ENCODE data around the gene UNC45A. TPM values are rescaled to one million over a fixed set of nuclear protein-coding genes. Genes with fewer than 3 reads are reported as not detected.

Gene UNC45A
- total RNA-seq, 1 experiment from 2014 or later, result 84.4 TPM

DNA sequence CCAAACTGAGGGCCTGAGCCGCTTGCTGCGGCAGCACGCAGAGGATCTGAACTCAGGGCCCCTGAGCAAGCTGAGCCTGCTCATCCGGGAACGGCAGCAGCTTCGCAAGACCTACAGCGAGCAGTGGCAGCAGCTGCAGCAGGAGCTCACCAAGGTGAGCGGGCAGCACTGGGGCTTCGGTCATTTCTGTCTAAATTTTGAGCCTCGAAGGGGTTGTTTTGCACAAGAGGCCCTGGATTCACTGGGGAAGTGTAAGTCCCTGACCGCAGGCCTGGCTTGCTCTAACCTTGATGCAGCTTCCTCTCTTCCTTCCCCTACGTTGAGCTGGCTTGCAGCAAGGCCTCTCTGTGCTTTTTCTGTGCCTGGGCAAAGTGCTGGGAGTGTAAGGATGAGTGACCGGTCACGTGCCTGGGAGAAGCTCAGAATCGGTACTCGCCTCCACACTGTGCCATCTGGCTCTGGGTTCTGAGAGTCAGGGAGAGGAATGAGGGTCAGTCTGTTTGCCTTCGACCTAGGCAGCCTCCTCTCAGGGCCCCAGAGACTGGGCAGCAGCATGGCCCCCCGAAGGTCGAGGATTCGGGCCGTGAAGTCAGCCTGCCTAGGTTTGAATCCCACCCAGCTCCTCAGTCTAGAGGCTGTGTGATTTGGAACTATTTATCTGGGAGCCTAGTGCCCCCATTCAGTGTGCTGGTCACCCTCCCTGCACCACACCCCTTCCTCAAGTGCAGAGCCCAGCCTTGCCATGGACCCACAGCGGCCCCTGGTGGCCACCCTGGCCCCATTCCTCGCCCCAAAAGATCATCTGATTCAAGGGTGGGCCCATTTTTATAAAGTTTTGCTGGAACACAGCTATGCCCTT, 49.4 kb upstream of the UNC45A start:
- Histone ChIP-seq H3K27ac (ENCODE audit: low read length) (no peak overlapping the region), H3K9me3 (ENCODE audit: control insufficient read depth, insufficient read depth, low read depth, low read length) (no peaks in the 10 kb centered on the region), H3K4me3 (ENCODE audit: low read depth in 2 of 2, low read length in 2 of 2) (no peak overlapping the region), H3K36me3 (ENCODE audit: control insufficient read depth, insufficient read depth, low read length) (no peaks in the 10 kb centered on the region), H3K27me3 (ENCODE audit: control insufficient read depth, insufficient read depth, low read length) (no peaks in the 10 kb centered on the region), H3K4me1 (ENCODE audit: control insufficient read depth, insufficient read depth, low read length) (no peaks in the 10 kb centered on the region)
- intact Hi-C loops (cut with micrococcal nuclease; ENCODE audit: unreplicated experiment) (loop anchor here (1.0 kb wide), 1 partner anchor 237 kb away; no protein-coding TSS in a partner anchor), in situ Hi-C loops (cut with HindIII; ENCODE audit: low pct_unique_long_range_greater_than_20kb, low sequenced_read_pairs) (no loop called here)
- CTCF ChIA-PET, result interaction anchor here (0.5 to 1.6 kb wide), 7 partner anchors 10 to 387 kb away, joined by 3 to 10 read pairs (median 3); no protein-coding TSS in a partner anchor
- TF ChIP-seq, protein P1, sequence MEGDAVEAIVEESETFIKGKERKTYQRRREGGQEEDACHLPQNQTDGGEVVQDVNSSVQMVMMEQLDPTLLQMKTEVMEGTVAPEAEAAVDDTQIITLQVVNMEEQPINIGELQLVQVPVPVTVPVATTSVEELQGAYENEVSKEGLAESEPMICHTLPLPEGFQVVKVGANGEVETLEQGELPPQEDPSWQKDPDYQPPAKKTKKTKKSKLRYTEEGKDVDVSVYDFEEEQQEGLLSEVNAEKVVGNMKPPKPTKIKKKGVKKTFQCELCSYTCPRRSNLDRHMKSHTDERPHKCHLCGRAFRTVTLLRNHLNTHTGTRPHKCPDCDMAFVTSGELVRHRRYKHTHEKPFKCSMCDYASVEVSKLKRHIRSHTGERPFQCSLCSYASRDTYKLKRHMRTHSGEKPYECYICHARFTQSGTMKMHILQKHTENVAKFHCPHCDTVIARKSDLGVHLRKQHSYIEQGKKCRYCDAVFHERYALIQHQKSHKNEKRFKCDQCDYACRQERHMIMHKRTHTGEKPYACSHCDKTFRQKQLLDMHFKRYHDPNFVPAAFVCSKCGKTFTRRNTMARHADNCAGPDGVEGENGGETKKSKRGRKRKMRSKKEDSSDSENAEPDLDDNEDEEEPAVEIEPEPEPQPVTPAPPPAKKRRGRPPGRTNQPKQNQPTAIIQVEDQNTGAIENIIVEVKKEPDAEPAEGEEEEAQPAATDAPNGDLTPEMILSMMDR (IDR thresholded peaks at IDR 0.05), result peak; percentile 99
- TF ChIP-seq, protein P2, sequence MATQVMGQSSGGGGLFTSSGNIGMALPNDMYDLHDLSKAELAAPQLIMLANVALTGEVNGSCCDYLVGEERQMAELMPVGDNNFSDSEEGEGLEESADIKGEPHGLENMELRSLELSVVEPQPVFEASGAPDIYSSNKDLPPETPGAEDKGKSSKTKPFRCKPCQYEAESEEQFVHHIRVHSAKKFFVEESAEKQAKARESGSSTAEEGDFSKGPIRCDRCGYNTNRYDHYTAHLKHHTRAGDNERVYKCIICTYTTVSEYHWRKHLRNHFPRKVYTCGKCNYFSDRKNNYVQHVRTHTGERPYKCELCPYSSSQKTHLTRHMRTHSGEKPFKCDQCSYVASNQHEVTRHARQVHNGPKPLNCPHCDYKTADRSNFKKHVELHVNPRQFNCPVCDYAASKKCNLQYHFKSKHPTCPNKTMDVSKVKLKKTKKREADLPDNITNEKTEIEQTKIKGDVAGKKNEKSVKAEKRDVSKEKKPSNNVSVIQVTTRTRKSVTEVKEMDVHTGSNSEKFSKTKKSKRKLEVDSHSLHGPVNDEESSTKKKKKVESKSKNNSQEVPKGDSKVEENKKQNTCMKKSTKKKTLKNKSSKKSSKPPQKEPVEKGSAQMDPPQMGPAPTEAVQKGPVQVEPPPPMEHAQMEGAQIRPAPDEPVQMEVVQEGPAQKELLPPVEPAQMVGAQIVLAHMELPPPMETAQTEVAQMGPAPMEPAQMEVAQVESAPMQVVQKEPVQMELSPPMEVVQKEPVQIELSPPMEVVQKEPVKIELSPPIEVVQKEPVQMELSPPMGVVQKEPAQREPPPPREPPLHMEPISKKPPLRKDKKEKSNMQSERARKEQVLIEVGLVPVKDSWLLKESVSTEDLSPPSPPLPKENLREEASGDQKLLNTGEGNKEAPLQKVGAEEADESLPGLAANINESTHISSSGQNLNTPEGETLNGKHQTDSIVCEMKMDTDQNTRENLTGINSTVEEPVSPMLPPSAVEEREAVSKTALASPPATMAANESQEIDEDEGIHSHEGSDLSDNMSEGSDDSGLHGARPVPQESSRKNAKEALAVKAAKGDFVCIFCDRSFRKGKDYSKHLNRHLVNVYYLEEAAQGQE (IDR thresholded peaks at IDR 0.05; ENCODE audit: insufficient read depth in 1 of 2, low read depth in 2 of 2, low read length in 1 of 2), result no peak
- BruUV-seq (replicated peaks), result no TSS peak
- DNase-seq (ENCODE audit: low read depth, low spot score), result no peak
- POLR2A ChIA-PET, result no interaction called here
- ATAC-seq, result peak; percentile 73

DNA sequence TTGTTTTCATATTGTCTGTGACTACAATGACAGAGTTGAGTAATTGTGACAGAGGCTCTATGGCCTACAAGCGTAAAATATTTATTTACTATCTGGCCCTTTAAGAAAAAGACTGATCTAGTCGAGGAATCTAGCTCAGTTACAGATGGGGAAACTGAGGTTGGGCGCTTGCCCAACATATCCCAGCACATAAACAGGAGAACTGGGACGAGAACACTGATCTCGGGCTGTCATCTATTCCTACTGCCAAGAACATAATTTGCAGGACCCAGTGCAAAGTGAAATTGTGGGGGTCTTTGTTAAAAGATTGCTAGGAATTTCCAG, 48.8 kb upstream of the UNC45A start:
- TF ChIP-seq, protein P1 (IDR thresholded peaks at IDR 0.05), result peak; percentile 80
- TF ChIP-seq, protein P2 (IDR thresholded peaks at IDR 0.05; ENCODE audit: insufficient read depth in 1 of 2, low read depth in 2 of 2, low read length in 1 of 2), result no peak
- intact Hi-C loops (cut with micrococcal nuclease; ENCODE audit: unreplicated experiment), result loop anchor here (1.0 kb wide), 1 partner anchor 238 kb away; no protein-coding TSS in a partner anchor
- H3K4me1 ChIP-seq (ENCODE audit: control insufficient read depth, insufficient read depth, low read length), result no peaks in the 10 kb centered on the region
- ATAC-seq (no peak), DNase-seq (ENCODE audit: low read depth, low spot score) (no peak)
- no peaks in the 10 kb centered on the region for H3K27me3 ChIP-seq (ENCODE audit: control insufficient read depth, insufficient read depth, low read length)
- no peaks in the 10 kb centered on the region for H3K9me3 ChIP-seq (ENCODE audit: control insufficient read depth, insufficient read depth, low read depth, low read length)
- H3K36me3 ChIP-seq (ENCODE audit: control insufficient read depth, insufficient read depth, low read length), result no peaks in the 10 kb centered on the region
- H3K4me3 ChIP-seq (ENCODE audit: low read depth in 2 of 2, low read length in 2 of 2), result no peak overlapping the region
- in situ Hi-C loops (cut with HindIII; ENCODE audit: low pct_unique_long_range_greater_than_20kb, low sequenced_read_pairs), result no loop called here
- ChIA-PET POLR2A (interaction anchor here (0.6 kb wide), 1 partner anchor 41 kb away, joined by 10 read pairs; no protein-coding TSS in a partner anchor), CTCF (interaction anchor here (0.7 to 1.6 kb wide), 4 partner anchors 14 to 238 kb away, joined by 3 to 8 read pairs (median 4); no protein-coding TSS in a partner anchor)
- BruUV-seq (replicated peaks), result no TSS peak
- H3K27ac ChIP-seq (ENCODE audit: low read length), result no peak overlapping the region

All from Panc1 (cell line).